ENCODE data around the gene HMGN2.

DNA sequence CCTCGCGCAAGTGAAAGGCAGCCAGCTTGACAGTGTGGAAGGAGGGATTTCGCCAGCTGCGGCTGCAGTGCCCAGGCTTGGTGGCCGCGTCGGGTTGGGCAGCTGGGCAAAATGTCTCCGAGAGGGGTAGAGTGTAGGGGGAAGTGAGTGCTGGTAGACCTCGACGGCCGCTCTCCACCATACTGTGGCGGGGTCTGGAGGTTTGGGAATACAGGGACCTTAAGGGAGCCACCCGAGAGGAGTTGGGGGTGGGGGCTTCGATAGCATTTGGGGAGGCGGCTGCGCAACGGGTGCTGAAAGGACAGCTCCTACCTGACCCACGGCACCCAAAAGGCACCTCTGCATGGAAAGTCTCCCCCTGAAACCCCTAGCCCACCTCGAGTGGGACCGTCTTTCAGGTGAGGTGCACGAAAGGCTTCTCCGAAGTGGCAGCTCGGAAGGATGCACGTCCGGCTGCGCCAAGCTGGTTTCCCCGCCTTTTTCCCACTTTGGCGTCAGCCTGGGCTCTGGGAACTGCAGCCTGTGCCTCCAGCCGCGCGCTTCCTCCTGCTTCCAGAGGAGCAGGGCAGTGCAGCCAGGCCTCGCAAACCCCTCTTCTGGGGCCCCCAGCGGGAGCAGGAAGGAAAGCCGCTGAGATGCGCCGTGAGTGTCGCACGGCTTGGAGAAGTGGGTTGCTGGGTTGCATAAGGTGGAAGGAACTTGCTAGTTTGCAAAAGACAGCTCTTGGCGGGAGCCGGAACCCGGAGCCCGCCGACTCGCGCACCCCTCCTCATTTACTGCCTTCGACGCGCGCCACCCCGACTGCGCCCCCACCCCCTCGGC lies 531 bp upstream of the HMGN2 start:
- TF ChIP-seq, protein P1, sequence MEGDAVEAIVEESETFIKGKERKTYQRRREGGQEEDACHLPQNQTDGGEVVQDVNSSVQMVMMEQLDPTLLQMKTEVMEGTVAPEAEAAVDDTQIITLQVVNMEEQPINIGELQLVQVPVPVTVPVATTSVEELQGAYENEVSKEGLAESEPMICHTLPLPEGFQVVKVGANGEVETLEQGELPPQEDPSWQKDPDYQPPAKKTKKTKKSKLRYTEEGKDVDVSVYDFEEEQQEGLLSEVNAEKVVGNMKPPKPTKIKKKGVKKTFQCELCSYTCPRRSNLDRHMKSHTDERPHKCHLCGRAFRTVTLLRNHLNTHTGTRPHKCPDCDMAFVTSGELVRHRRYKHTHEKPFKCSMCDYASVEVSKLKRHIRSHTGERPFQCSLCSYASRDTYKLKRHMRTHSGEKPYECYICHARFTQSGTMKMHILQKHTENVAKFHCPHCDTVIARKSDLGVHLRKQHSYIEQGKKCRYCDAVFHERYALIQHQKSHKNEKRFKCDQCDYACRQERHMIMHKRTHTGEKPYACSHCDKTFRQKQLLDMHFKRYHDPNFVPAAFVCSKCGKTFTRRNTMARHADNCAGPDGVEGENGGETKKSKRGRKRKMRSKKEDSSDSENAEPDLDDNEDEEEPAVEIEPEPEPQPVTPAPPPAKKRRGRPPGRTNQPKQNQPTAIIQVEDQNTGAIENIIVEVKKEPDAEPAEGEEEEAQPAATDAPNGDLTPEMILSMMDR (IDR thresholded peaks at IDR 0.05), result no peak
- no peak for TF ChIP-seq POLR2A (IDR thresholded peaks at IDR 0.05)

Data from testis (tissue), 2 donors.